OCI-LY7 (cell line): Measurements from ENCODE around the gene GLS.

ENCODE experiments used
- EZH2phosphoT487 ChIP-seq: fragments of 200-600 bp; sonication (generic); IDR thresholded peaks from 2 replicates; pipeline ENCODE4 v1.6.1; 2018; ENCODE audit warnings: low read depth, borderline replicate concordance, mild to moderate bottlenecking, mixed run types, antibody characterized with exemption, low read length, moderate library complexity, mixed read lengths
- TF ChIP-seq, protein P1 (sequence below): fragments of 200-600 bp; sonication (generic); conservative IDR thresholded peaks from 2 replicates; pipeline ENCODE4 v1.5.1; 2014; ENCODE audit warnings: mild to moderate bottlenecking, antibody characterized with exemption, low read length, moderate library complexity, mixed read lengths

DNA sequence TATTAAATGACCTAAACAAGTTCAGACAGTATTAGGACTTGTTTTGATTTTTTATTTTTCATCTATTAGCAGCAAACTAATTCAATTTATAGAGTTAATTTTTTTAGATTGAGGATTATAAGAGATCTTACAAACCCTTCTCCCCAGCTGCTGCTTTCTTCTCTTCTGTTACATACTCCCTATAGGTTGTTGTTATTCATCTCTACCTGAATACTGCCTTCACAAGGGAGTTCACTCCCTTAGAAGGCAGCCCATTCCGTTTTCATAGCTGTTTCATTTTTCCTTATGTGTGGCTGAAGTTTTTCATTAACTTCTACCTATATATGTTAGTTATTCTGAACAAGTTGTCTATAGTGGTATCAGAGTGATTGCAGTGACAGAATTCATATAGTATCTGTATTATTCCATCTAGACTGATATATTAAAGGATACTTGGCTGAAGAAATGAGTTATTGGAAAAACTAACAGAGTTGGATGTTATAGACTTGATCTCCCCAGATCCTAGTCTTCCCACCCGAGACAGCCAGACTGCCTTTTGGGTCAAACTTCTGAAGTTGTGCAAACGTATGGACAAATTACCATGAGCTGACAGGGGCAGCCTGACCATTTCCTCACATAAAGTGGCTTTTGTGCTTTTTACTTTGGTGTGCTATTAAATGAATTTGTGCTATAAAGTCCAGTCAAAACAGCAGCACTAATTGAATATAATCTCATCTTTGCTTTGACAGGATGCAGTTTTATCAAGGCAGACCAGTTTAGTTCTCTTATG is 8.7 kb downstream of the GLS start:
- TF ChIP-seq, protein P1, sequence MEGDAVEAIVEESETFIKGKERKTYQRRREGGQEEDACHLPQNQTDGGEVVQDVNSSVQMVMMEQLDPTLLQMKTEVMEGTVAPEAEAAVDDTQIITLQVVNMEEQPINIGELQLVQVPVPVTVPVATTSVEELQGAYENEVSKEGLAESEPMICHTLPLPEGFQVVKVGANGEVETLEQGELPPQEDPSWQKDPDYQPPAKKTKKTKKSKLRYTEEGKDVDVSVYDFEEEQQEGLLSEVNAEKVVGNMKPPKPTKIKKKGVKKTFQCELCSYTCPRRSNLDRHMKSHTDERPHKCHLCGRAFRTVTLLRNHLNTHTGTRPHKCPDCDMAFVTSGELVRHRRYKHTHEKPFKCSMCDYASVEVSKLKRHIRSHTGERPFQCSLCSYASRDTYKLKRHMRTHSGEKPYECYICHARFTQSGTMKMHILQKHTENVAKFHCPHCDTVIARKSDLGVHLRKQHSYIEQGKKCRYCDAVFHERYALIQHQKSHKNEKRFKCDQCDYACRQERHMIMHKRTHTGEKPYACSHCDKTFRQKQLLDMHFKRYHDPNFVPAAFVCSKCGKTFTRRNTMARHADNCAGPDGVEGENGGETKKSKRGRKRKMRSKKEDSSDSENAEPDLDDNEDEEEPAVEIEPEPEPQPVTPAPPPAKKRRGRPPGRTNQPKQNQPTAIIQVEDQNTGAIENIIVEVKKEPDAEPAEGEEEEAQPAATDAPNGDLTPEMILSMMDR: no peak
- no peak for TF ChIP-seq EZH2phosphoT487
